SH-SY5Y (cell line): ENCODE data around the gene KCTD1.

Experiments
- GATA2 ChIP-seq: IDR thresholded peaks from 2 replicates; pipeline ENCODE4 v1.6.1; 2011; ENCODE audit warnings: mild to moderate bottlenecking, low read depth, low read length
- GATA3 ChIP-seq: IDR thresholded peaks from 2 replicates; pipeline ENCODE4 v1.6.1; 2011; ENCODE audit warnings: low read depth, mild to moderate bottlenecking, low read length, moderate library complexity

- TF ChIP-seq GATA2, result no peak
- TF ChIP-seq GATA3, result no peak
Observed at GRCh38 chr18:26536032-26536431, 12.3 kb downstream of the KCTD1 start.
